OCI-M1 (cell line): ENCODE results near the gene CMTM8.
A peak's percentile ranks its signal among the peaks of the same experiment; 100 is the strongest.

Source experiments
- DNase-seq: peaks from one replicate; lab custom pipeline; 2025; lab: John Stamatoyannopoulos, UW

CMTM8 gene

DNA sequence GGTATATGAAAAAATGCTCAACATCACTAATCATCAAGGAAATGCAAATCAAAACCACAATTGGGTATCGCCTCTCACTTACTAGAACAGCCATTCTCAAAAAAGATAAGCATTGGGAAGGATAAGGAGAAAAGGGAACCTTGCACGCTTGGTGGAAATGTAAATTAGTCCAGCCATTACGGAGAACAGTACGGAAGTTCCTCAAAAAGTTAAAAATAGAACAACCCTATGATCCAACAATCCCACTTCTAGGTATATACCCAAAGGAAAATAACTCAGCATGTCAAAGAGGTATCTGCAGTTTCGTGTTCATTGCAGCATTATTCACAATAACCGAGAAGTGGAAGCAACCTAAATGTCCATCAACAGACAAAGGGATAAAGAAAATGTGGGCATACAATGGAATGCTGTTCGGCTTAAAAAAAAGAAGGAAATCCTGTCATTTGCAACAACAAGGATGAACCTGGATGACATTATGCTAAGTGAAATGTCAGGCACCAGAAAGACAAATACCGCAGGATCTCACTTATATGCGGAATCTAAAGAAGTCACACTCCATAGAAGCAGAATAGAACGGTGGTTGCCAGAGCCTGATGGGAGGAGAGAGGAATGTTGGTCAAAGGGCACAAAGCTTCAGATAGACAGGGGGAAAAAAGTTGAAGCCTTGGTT is 141.5 kb downstream of the CMTM8 start:
- peak; percentile 78 for DNase-seq

DNA sequence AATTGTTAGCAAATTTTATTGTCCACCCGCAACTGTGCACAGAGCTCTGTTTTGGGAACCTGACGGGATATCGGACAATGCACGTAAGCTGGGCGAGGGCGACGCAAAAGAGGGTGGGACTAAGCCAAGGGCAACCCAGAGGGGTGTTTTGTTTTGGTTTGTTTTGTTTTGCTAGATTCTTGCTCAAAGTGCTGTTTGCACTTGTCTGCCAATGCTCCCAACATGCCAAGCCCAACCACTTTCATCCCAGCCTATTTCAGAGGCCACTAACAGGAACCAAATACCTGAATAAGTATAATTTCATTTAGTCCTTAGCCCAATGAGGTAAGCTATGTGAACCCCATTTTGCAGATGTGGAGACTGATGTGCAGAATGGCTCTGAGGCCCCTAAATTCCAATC is 143.4 kb downstream of the CMTM8 start:
- no peak for DNase-seq

DNA sequence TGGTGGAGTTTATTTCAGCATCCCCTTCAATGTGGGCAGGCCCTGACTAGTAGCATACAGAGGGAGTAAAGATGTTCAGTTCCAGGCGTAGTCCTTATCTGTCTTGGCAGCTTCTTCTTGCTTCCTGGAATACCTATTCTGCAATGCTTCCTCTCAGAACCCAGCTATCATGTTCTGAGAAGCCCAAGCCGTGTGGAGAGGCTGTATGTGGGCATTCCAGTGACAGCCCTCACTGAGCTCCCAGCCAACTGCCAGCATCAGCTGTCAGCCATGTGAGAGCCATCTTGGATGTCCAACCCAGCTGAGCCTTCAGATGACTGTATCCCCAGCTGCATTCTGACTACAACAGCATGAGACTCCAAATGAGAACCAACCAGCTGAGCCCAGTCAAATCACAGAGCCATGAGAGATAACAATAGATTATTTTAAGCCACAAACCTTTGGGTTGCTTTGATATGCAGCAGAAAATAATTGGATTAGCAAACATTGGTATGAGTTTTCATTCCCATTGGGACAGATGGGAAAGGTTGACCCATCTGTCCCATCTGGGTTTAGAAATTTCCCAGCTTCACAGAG is 144.7 kb downstream of the CMTM8 start:
- peak; percentile 89 for DNase-seq

DNA sequence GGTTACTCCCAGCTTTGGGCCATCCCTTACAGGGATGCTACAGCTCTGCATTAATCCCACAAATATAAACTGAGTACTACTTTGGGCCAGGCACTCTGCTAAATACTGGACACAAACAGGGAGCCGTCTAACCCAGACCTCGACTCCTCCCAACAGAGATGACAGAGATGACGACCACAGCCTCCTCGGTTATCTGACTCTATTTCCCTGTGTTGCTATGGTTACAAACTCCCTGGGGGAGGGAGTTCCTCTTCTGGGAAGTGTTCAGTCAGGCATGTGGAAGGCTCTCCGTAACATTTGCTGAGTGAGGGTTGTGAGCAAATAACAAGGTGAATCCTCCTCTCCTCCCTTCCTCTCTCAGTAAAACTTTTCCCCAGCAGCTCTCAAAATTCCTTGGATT is 146.5 kb downstream of the CMTM8 start:
- peak; percentile 88 for DNase-seq

DNA sequence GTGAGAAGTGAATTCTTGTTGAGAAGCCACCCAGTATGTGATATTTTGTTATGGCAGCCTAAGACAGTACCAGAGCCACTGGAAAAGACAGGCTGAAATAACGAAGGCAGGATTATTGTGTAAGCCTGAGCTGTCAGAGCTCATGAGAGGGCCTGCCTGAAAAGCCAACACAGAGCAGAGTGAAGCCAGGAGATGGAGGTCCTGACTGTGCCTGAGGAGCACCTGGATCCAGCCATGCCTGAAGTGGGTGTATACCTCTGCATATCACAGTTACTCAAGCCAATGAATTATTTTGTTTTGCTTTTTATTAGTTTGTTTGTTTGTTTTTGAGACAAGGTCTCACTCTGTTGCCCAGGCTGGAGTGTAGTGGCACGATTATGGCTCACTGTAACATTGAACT is 149.0 kb downstream of the CMTM8 start:
- DNase-seq: no peak

DNA sequence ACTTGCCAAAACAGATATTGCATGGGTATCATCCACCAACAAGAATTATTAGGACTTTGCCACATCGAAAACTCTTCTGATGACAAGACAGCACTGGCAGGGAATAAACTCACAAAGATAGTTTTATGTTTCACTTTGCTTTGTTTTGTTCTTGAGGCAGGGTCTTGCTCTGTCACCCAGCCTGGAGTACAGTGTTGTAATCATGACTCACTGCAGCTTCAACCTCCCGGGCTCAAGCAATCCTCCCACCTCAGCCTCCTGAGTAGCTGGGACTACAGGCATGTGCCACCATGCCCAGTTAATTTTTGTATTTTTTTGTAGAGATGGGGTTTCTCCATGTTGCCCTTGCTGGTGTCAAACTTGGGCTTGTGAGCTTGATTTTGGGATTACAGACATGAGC is 151.1 kb downstream of the CMTM8 start:
- peak; percentile 14 for DNase-seq

DNA sequence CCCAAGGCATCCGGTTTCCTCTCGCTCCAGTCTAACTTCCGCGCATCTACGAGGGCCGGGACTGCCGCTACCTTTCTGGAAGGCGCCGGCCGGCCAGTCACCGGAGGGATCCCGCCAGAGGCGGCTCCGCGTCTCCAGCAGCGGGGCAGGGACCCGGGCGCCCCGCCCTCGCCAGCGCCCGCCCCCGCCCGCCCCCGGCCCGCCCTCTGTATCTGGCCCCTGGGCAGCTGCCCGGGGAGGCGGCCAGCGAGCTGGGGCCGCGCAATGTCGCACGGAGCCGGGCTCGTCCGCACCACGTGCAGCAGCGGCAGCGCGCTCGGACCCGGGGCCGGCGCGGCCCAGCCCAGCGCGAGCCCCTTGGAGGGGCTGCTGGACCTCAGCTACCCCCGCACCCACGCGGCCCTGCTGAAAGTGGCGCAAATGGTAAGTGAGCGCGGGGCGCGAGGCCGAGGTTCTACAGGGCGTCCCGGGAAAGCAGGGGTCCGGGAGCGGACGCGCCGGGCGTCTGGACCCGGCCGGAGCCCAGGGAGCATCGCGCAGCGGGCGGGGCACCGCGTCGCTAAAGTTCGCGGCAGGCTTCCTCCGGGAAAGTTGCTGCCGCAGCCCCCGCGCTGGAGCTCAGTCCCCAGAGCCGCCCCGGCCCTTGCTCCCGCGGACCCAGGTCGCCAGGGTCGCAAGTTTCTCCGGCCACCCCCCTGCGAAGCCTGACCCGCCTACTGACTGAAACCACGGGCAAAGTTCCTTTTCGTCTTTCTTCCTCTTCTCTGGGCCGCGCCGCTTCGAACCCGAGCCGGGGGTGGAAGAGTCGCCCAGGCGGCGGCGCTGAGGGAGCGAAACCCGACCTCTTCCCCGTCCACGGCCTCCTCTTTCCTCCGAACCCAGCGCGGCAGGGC is 153.4 kb downstream of the CMTM8 start, which contains the start of gene CMTM7:
Gene CMTM7 (plus strand): TSS at position 211 of the 893 bp plus-strand sequence. CDS start 54 bp downstream, at position 265.
- DNase-seq: peak; percentile 64

DNA sequence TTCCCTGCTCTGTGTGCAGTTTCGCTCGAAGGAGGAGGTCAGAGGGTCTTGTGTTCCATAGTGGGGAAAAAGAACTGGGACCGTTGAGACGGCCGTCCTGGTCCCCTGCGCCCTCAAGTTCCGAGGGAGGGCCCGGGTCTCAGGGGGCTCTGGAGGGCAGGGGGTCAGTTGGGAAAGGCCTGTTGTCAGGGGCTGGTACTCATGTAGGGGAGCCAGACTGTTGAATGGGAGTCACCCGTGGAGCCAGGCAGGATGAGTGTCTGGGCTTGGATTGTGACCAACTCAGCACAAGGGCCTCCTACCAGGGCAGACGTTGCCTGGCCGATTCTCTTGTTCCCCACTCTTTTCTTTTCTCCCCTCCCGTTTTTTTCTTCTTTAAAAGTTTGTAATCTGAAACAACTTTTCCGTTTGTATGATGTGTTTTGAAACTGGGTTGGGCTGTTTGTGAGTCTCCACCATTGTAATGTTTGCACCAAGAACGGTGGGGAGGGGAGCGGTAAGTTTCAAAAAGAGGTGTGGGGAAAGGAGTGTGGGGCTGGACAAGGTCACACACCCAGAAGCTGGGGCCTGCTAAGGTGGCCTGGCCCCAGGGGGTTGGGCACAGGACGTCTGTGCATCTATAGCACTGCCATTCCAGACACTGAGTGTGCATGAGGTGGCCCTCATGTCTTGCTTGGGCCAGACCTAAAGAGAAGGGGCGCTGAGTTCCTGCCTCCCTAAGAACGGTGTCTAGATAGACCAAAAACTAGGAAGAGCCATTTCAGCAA is 154.2 kb downstream of the CMTM8 start:
- DNase-seq: peak; percentile 41

DNA sequence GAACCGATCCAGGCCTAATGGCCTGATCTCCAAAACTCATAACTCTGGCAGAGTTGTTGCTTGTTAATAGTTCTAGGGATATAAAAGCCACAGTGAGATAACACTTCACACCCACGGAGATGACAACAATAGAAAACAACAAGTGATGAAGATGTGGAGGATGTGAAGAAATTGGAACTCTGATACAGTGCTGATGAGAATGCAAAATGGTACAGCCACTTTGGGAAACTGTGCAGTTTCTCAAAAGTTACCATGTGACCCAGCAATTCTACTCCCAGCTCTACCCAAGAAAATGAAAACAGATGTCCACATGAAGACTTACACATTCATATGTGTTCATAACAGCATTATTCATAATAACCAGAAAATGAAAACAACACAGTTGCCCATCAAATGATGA is 157.0 kb downstream of the CMTM8 start:
- no peak for DNase-seq

DNA sequence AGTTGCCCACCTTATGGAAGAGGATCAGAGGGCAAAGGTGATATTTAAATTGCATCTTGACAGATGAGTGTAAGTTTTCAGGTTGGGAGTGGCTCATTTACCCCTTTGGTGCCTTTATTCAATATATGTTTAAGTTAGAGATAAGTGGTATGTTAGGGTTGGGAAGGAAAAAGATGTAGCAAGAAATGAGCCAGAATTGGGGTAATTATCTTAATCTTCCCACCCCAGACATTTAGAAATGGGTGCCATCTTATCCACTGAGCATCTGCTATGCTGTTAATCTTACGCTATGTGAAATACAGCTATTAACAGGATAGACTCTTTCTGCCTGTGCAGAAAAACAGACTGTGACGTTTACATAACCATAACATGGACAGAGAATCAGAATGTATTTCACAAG is 159.5 kb downstream of the CMTM8 start:
- DNase-seq: no peak

DNA sequence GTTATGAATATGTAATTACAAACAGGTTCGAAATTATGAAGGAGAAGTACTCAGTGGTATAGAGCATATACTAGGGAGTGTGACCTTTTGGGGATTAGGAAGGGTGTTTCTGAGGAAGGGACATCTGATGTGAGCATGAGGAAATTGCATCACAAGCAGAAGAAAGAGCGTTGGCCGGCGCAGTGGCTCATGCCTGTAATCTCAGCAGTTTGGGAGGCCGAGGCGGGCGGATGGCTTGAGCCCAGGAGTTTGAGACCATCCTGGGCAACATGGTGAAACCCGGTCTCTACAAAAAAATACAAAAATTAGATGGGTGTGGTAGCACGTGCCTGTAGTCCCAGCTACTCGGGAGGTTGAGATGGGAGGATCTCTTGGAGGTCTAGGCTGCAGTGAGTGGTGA is 160.1 kb downstream of the CMTM8 start:
- DNase-seq: no peak

DNA sequence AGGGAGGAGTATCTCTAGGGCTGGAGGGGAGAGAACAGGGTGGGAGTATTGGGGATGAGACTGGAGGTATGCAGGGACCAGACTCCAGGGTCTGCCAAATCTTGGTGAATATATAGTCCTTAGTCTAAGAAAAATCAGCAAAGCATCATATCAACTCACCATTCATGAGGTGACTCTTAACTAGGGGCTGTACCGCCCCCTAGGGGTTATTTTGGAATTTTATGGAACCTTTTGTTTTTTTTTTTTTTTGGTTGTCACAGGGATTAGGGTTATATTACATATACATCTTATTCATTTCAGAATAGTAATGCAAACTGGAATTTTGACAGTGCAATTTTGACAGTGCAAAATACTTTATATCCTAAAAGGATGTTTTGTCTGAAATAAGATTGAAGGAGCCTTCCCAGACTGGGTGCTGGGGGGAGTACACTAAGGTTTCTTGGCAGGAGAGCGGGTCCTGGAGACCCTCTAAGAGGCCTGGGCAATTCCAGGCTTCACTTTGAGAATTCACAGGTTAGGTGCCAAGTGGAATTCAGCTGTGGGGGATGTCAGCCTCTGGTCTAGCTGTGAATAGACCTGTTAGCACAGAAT is 160.6 kb downstream of the CMTM8 start:
- DNase-seq: peak; percentile 87

DNA sequence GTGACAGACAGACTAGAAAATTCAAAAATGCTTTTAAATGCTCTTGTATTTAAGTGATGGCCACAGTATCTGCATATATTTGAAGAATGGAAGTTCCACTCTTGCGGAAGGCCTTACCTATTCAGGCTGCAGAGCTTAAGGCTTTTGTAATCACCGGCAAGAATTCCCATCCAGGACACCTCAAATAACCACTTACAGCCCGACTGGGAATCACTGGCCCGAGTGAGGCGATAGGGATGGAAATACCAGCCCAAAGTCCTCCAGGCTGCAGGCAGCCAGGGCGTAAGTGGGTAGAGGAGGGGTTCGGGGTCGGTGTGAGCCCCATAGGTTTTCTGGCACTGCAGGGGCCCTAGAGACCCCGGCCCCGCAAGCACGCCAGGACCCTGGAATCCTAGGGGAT is 162.6 kb downstream of the CMTM8 start:
- no peak for DNase-seq

DNA sequence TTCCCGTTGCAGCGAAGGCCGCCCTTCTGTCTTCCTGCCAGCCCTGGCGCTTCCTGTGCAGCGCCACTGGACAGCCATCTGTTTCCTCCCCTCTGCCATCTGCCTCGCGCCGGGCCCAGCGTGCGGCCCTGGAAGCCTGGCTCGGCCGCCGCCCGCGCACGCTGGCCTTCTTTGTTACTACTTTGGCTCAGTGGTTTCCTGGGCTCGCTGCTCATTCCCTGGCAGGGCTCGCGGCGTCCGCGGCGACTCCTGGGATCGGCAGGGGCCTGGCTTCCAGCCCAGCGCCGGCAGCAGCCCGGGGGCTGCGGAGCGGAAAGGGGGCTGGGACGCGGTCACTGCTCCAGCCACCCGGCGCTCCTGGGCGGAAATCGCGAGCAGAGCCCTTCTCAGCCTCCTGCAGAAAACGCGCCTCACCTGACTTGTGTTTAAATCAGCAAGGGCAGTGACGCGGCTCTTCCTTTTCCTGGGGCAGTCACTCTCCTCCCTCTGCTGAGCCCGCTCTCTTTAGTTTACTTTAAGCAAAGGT is 163.1 kb downstream of the CMTM8 start:
- DNase-seq: peak; percentile 27

DNA sequence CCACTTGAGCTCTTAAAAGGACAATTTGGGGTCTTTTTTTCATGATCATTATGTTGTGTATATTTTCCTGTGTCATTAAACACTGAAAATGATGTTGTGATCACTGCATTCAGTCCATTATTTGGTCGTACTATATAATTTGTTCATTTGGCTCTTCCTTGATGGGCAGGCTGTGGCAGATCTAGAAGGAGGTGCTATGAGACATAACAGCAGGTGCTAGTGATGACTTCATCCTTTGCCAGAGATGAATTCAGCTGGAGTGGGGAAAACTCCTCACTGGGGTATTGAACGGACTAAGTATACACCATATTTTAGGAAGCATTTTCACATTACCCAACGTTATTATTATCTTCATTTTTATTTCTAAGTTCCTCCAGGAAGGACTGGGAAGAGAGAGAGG is 165.2 kb downstream of the CMTM8 start:
- no peak for DNase-seq

DNA sequence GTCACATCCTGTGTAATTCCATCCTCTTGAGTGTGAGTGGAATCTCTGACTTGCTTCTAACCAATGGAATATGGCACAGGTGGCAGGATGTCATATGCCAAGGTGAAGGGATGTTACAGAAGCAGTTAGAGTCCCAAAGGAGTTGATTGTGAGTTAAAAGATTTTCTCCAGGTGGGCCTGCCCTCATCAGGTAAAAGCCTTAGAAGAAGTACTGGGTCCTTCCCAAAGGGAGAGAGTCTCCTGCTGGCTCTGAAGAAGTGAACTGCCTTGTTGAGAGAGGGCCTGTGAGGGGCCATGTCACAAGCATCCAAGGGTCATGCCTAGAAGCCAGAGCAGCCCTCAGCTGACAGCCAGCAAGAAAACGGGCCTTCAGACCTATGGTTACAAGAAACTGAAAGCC is 166.2 kb downstream of the CMTM8 start:
- no peak for DNase-seq

DNA sequence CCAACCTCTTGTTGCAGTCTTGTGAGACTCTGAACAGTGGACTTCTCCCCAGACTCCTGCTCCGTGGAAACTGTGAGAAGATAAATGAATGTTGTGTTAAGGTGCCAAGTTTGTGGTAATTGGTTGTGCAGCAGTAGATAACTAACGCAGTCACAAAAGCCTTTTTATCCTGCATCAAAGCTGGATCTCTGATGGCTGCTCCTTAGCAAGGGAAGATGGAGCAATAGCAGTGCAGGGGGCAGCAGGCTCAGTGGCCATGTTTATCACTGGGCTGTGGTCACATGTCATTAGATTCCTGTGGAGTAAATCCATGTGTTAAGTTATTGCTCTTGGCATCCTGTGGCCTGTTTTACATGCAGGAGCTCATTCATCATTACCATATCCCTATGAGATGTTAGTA is 166.7 kb downstream of the CMTM8 start:
- DNase-seq: no peak

DNA sequence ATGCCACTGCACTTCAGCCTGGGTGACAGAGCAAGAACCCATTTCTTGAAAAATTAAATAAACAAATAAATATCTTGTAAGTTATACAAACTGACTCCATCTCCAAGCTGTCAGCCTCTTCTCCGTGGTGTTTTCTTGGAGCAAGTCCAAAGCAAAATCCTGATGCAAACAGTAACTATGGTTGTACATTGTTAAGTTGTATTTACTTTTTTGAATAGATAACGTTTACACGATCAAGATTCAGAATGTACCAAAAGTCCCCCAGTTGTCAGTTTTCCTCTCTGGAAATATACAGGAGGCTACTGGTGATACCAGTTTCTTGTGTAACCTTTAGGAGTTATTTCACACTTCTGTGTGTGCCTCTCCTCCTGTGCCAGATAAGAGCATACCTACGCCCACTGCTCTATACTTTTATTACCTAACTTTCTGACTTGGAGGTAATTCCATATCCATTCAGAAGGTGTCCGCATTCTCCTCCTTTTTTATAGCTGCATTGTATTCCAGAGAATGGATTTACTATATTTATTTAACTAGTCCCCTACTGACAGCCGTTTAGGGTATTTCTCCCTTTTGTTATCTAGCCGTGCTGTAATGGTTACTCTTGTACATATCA is 167.3 kb downstream of the CMTM8 start:
- no peak for DNase-seq

DNA sequence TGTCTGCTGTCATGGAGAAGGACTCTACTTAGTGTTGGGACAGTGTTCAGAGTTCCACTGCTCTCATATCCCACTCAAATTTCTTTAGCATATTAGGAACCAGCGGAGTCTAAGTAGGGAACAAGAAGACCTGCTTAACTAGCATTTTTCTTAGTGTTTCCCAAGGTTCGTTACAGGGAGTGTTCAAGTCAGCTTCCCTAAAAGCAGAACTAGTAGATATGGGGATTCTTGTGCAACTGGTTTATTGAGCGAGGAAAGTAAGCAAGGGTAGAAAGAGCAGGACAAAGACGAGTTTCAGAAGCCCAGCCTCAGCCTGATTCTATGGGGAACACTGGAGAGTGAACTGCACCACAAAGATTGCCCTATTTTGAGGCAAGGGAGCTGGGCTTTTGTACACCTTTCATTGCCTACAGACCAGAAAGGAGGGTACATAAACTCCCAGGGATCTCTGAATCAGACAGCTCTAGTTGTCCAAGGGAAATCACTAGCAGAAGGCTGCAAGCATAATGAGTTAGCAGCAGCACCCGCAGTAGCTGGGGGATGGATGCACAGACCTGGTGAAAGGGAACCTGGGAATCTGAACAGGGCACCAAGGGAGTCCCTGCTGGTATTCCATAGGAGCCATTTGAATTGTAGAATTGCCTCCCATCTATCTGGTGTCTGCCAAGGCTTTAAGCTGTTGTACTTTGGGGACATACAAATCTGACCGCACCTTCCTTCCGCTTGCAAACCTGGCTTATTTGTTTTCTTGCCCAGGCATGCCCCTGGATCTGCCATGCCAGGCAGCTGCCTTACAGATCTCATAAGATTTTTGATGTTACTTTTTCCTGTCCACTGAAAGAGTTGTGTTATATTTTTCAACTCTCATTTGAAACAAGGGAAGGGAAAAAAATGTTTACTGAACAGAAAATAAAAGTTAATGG is 168.3 kb downstream of the CMTM8 start:
- DNase-seq: peak; percentile 56
